H1 (cell line): ENCODE data around the gene CES3. TPM values are rescaled to one million over a fixed set of nuclear protein-coding genes. Genes with fewer than 3 reads are reported as not detected.

Experiments
- KDM5A ChIP-seq: fragments of 200-600 bp; IDR thresholded peaks from 2 replicates; pipeline ENCODE4 v1.7.1; 2012; ENCODE audit warnings: mild to moderate bottlenecking, low read length, inconsistent platforms, mixed read lengths
- PHF8 ChIP-seq: fragments of 200-600 bp; sonication (generic); conservative IDR thresholded peaks from 2 replicates; pipeline ENCODE4 v1.7.1; 2012; ENCODE audit warnings: low read depth, mild to moderate bottlenecking, inconsistent platforms, low read length, moderate library complexity
- RXRA ChIP-seq: IDR thresholded peaks from 2 replicates; pipeline ENCODE4 v1.6.1; 2011; ENCODE audit warnings: low read depth, mild to moderate bottlenecking, low read length, moderate library complexity; ENCODE audit not compliant: insufficient read depth
- polyA plus RNA-seq, 7 experiments: library from polyadenylated mRNA; depleted of rRNA in 3 of 7; stranded (reverse) in 5 of 7; unstranded in 2 of 7; fragments of >200 nt in 5 of 7; fragments of 200-250 nt in 2 of 7; gene quantifications; 1 replicate in 5 of 7; 2 replicates in 1 of 7; 4 replicates in 1 of 7; pipeline versions ENCODE4 v1.2.1 to v1.2.3, GENCODE V29; 2011 to 2013; ENCODE audit warnings: missing spikeins in 2 of 7, mixed read lengths in 2 of 7
- total RNA-seq: library from RNA; stranded (reverse); fragmentation: NEBNext Ultra II Directional; extraction: Animal tissue kit (Norgen Biotek cat#: 25700); gene quantifications from 2 replicates; pipeline ENCODE4 v1.2.1, GENCODE V29; 2021

Gene CES3
- total and polyA plus RNA-seq, 2 of the 8 experiments (the other 6 are each of a cell fraction or from before 2014, with no cell fraction given): 1.6 to 2.2 TPM

DNA sequence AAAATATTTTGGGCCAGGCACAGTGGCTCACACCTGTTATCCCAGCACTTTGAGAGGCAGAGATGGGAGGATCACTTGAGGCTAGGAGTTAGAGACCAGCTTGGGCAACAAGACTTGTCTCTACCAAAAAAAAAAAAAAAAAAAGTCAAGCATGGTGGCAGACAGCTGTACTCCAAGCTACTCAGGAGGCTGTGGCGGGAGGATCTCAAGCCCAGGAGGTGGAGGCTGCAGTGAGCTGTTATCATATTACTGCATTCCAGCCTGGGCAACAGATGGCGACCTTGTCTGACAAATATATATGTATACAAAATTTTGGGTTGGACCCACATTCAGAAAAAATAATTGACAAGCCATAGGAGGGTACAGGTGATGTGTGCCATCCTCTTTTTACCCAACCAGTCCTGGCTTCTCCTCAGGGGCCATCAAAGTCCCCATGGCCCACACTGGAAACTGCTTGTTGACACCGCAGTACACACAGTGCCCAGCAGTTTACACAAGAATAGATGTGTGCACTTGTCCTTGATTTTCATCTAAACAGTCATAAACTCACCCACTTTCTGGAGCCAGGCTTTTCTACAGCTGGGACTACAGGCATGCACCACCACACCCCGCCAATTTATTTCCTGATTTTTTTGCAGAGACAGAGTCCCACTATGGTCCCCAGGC lies 24.0 kb upstream of the CES3 start (continued):
- no peak for TF ChIP-seq PHF8
- TF ChIP-seq RXRA: no peak
- no peak for TF ChIP-seq KDM5A
